ENCODE data around the gene TAF4. TPM values are rescaled to one million over a fixed set of nuclear protein-coding genes. Genes with fewer than 3 reads are reported as not detected.
"Not testable (repeated sequence)": the region's sequence is repeated elsewhere in the genome, so short reads cannot be mapped to it uniquely, and the experiment has no call there.

TAF4 gene
- total RNA-seq, 1 donor from 2014 or later: 166 TPM

DNA sequence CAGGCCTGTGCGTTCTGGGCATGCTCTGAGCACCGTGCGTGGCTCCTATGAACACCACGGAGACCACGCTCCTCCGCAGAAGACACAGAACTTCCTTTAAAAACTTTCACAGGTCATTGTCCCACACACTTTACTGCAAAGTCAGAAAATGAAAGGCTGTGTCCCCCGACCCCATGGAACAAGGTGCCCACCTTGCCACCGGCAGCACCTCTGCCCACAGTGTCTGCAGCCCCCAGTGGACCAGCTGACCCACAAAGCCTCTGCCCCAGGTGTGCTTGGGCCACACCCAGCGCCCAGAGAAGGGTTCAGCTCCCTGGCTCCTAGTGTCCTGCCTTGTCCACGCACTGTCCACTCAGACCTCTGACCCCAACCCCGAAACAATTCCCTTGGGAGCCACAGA is 8.7 kb downstream of the TAF4 start:
- Histone ChIP-seq H3K27ac (no peak overlapping the region), H3K36me3 (peaks cover 0 to 5% of the 10 kb centered on the region in 2 donors), H3K9me3 (no peaks in the 10 kb centered on the region), H3K27me3 (no peaks in the 10 kb centered on the region), H3K4me1 (no peaks in the 10 kb centered on the region), H3K4me3 (no peak overlapping the region)
- no peak for DNase-seq (ENCODE audit: low spot score in 2 of 2)
- intact Hi-C loops (cut with DNase I): no loop called here
- TF ChIP-seq, protein P1, sequence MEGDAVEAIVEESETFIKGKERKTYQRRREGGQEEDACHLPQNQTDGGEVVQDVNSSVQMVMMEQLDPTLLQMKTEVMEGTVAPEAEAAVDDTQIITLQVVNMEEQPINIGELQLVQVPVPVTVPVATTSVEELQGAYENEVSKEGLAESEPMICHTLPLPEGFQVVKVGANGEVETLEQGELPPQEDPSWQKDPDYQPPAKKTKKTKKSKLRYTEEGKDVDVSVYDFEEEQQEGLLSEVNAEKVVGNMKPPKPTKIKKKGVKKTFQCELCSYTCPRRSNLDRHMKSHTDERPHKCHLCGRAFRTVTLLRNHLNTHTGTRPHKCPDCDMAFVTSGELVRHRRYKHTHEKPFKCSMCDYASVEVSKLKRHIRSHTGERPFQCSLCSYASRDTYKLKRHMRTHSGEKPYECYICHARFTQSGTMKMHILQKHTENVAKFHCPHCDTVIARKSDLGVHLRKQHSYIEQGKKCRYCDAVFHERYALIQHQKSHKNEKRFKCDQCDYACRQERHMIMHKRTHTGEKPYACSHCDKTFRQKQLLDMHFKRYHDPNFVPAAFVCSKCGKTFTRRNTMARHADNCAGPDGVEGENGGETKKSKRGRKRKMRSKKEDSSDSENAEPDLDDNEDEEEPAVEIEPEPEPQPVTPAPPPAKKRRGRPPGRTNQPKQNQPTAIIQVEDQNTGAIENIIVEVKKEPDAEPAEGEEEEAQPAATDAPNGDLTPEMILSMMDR (IDR thresholded peaks at IDR 0.05): no peak

DNA sequence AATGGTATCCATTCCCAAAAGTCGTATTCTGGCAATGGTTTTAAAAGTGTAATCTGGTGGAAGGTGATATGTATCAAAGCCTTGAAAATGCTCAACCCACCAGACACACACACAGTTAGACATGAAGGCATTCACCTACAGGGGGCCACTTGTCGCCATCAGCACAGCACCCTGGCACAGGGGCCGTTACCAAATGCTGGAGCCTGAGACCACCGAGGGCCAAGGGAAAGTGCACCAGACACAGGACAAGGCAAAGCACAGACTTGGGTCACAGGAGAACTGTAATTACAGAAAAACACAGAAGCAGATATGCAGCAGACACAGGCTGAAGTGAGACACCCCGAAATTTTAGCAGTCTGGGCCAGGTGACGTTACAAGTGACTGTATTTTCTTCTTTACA is 9.3 kb downstream of the TAF4 start:
- TF ChIP-seq, protein P1 (IDR thresholded peaks at IDR 0.05): no peak
- Histone ChIP-seq H3K27me3 (no peaks in the 10 kb centered on the region), H3K4me3 (no peak overlapping the region), H3K4me1 (no peaks in the 10 kb centered on the region), H3K27ac (no peak overlapping the region), H3K9me3 (no peaks in the 10 kb centered on the region), H3K36me3 (peaks cover 0 to 5% of the 10 kb centered on the region in 2 donors)
- DNase-seq (ENCODE audit: low spot score in 2 of 2): no peak
- intact Hi-C loops (cut with DNase I): no loop called here

DNA sequence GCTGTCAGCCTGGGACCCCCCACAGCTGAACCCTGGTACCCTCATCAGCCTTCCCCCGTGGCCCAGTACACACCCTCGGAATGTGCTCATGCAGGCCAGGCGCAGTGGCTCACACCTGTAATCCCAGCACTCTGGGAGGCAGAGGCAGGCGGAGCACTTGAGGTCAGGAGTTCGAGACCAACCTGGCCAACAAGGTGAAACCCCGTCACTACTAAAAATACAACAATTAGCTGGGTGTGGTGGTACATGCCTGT is 9.9 kb downstream of the TAF4 start:
- H3K4me1 ChIP-seq; H3K27me3 ChIP-seq; H3K9me3 ChIP-seq; H3K36me3 ChIP-seq; DNase-seq (ENCODE audit: low spot score in 2 of 2); H3K27ac ChIP-seq; H3K4me3 ChIP-seq; intact Hi-C loops (cut with DNase I): not testable (repeated sequence)

DNA sequence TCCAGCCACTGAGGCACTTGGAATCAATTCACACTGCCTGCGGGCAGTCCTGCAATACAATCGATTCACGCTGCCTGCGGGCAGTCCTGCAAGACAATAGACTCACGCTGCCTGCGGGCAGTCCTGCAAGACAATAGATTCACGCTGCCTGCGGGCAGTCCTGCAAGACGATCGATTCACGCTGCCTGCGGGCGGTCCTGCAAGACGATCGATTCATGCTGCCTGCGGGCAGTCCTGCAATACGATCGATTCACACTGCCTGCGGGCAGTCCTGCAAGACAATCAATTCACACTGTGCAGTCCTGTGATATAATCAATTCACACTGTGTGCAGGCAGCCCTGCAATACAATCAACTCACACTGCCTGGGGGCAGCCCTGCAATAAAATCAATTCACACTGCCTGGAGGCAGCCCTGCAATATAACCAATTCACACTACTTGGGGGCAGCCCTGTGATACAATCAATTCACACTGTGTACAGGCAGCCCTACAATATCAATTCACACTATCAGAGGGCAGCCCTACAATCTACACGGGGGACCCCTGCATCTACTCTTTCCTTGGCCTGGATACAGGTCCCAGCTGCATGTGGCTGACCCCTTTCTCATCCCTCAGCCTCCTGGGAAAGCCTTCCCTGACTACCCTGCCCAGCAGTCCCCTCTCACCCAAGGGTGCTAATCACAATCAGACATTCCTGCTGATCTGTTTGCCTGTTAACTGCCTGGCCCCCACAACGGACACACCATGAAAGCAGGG is 10.4 kb downstream of the TAF4 start:
- peaks cover 0 to 5% of the 10 kb centered on the region in 2 donors for H3K36me3 ChIP-seq
- H3K4me3 ChIP-seq: no peak overlapping the region
- no peaks in the 10 kb centered on the region for H3K4me1 ChIP-seq
- no peak overlapping the region for H3K27ac ChIP-seq
- no peak for DNase-seq (ENCODE audit: low spot score in 2 of 2)
- no peaks in the 10 kb centered on the region for H3K9me3 ChIP-seq
- TF ChIP-seq, protein P1 (IDR thresholded peaks at IDR 0.05): no peak
- intact Hi-C loops (cut with DNase I): no loop called here
- H3K27me3 ChIP-seq: no peaks in the 10 kb centered on the region

DNA sequence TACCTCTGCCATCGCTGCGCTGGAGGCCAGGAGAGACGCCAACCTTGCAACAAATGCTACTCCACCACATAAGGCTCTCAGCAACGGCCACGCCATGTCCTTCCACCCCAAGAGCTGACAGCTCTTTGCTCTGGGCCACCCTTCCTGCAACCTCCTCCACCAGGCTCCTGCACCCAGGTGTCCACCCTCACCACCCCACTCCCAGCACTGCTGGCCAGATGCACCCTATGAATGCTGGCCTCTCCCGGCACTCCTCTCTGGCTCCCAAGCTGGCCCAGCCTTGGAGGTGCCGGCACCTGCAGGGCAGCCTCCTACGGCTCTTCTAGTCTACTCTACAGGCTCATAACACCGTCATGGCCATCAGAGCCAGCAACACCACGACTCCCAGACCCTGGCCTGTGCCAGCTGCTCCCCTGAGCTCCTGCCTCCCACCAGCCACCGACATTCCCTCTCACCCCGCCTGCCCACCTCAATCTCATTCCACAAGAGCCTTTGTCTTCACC is 11.2 kb downstream of the TAF4 start:
- peak in 1 of 2 donors; percentile 34 for DNase-seq (ENCODE audit: low spot score in 2 of 2)
- intact Hi-C loops (cut with DNase I): no loop called here
- Histone ChIP-seq H3K4me1 (no peaks in the 10 kb centered on the region), H3K36me3 (peaks cover 0 to 5% of the 10 kb centered on the region in 2 donors), H3K9me3 (no peaks in the 10 kb centered on the region), H3K27me3 (no peaks in the 10 kb centered on the region), H3K4me3 (no peak overlapping the region), H3K27ac (no peak overlapping the region)
- TF ChIP-seq, protein P1 (IDR thresholded peaks at IDR 0.05): no peak

DNA sequence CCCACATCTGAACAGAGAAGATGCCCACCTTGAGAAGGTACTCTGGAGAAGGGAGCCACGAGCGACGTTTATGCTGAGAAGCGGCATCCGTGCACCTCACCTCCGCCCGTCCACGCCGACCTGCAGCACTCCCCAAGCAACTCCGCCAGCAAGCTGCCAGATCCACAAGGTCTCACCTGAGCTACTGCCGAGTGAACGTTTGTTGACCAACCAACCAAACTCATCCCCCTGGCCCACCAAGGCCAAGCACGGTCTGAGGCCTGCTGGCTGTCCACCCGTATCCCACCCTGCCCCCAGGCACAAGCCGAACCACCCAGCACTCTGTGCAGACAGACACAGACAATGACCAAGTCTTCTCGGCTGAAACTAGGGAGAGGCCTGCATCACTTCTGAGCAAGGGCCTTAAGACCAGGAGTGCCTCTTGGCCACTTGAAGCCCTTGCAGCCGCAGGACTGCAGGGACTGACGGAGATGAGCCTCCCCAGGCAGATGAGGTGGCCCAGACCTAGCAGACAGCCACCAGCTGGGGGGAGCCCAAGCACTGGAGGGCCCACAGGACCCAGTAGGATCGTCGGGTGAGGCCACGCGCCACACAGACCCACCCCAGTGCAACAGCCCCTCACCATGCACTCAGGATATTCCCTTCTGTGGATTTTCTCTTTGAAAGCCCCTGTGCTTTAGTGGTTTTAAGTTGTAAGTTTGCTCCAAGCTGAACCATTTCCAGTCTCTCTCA is 12.1 kb downstream of the TAF4 start:
- Histone ChIP-seq H3K4me3 (no peak overlapping the region), H3K27ac (no peak overlapping the region), H3K9me3 (no peaks in the 10 kb centered on the region), H3K27me3 (no peaks in the 10 kb centered on the region), H3K4me1 (no peaks in the 10 kb centered on the region), H3K36me3 (peaks cover 0 to 5% of the 10 kb centered on the region in 2 donors)
- intact Hi-C loops (cut with DNase I): no loop called here
- DNase-seq (ENCODE audit: low spot score in 2 of 2): no peak
- TF ChIP-seq, protein P1 (IDR thresholded peaks at IDR 0.05): no peak

Measured in ascending aorta (tissue), 2 donors.